ENCODE measurements around the gene RNASE13. TPM values are rescaled to one million over a fixed set of nuclear protein-coding genes. Genes with fewer than 3 reads are reported as not detected.
"Not testable (repeated sequence)": the region's sequence is repeated elsewhere in the genome, so short reads cannot be mapped to it uniquely, and the experiment has no call there.

Gene RNASE13
- total RNA-seq, 1 donor from 2014 or later = not detected

DNA sequence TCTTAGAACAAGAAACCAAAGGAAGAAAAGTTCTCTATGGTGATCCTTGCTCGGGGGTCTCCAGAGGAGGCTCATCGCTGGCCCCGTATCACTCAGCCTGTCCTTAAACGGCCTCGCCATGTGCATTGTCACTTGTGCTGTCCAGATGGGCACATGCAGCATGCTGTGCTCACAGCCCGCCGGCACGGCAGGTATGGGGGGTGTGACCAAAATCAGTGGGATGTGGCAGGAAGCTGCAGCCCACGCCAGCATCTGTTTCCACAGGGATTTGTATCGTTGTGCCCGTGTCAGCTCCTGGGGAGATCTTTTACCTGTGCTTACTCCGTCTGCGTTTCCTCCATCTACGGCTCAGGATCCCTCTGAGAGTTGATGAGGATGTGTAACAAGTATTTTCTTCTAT lies 38.1 kb downstream of the RNASE13 start:
- intact Hi-C loops (cut with micrococcal nuclease) = no loop called here

GRCh38 chr14:20989787-20990600 lies 44.6 kb downstream of the RNASE13 start, which contains the start of gene METTL17:
Gene METTL17 (plus strand): TSS chr14:20989980. CDS start chr14:20990003, 23 bp downstream.
- intact Hi-C loops (cut with micrococcal nuclease) = loop anchor here (1.0 to 5.0 kb wide), 4 partner anchors 19 to 487 kb away; partner anchors contain the start of genes RAB2B, RNASE4 and TOX4

DNA sequence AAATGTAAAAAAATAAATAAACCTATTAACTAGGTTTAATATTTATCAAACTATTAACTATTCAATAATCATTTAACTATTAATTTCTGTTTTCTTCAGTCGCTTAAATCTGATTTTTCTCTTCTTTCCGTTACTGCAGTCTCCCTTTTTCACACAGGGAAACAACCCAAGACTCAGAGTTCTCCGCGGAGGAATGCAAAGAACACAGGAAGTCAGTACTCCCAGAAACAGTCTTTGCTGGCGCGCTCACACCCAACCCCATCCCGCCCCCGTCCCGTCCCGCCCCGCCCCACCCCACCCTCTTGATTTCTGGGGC lies 45.2 kb downstream of the RNASE13 start:
- intact Hi-C loops (cut with micrococcal nuclease) = loop anchor here (1.0 kb wide), 2 partner anchors 18 to 305 kb away; partner anchors contain the start of gene RNASE4

GRCh38 chr14:20988717-20989470 lies 45.7 kb downstream of the RNASE13 start:
- intact Hi-C loops (cut with micrococcal nuclease) = loop anchor here (1.0 kb wide), 2 partner anchors 18 to 305 kb away; partner anchors contain the start of gene RNASE4

GRCh38 chr14:20986811-20987210 lies 47.8 kb downstream of the RNASE13 start:
- intact Hi-C loops (cut with micrococcal nuclease) = no loop called here

- intact Hi-C loops (cut with micrococcal nuclease) = not testable (repeated sequence)
Observed at GRCh38 chr14:20985650-20986049, 49.0 kb downstream of the RNASE13 start.

Other genes starting within 250 kb of the RNASE13 start
- not detected in 2 replicates for gene RNASE1, start 232.0 kb downstream of the RNASE13 start, total RNA-seq
- gene RNASE3, start 143.4 kb downstream of the RNASE13 start, total RNA-seq = not detected in 2 replicates
- not detected in 2 replicates for gene RNASE2, start 79.3 kb downstream of the RNASE13 start, total RNA-seq
- 92.9 and 102 TPM in 2 replicates for gene METTL17, start 44.8 kb downstream of the RNASE13 start, total RNA-seq
- gene SLC39A2, start 35.5 kb downstream of the RNASE13 start, total RNA-seq = 0.18 and 0.36 TPM in 2 replicates
- gene NDRG2, start 9.7 kb downstream of the RNASE13 start, total RNA-seq = 5.6 and 6.2 TPM in 2 replicates
- not detected in 2 replicates for gene TPPP2, start 4.6 kb downstream of the RNASE13 start, total RNA-seq
- gene RNASE7, start 7.6 kb upstream of the RNASE13 start, total RNA-seq = not detected in 2 replicates
- not detected in 2 replicates for gene RNASE8, start 23.0 kb upstream of the RNASE13 start, total RNA-seq
- gene ARHGEF40, start 35.5 kb upstream of the RNASE13 start, total RNA-seq = not detected in 2 replicates
- 5.5 and 7.3 TPM in 2 replicates for gene ZNF219, start 63.8 kb upstream of the RNASE13 start, total RNA-seq
- gene TMEM253, start 66.3 kb upstream of the RNASE13 start, total RNA-seq = not detected in 2 replicates
- gene OR5AU1, start 121.3 kb upstream of the RNASE13 start, total RNA-seq = not detected in 2 replicates
- 734 and 763 TPM in 2 replicates for gene HNRNPC, start 234.6 kb upstream of the RNASE13 start, total RNA-seq
- 0.16 TPM in 1 of 2 replicates, not detected in the other for gene RPGRIP1, start 245.3 kb upstream of the RNASE13 start, total RNA-seq